Thyroid gland (tissue), 4 donors: ENCODE data around the gene HMMR. TPM values are rescaled to one million over a fixed set of nuclear protein-coding genes. Genes with fewer than 3 reads are reported as not detected.

Experiments used
- DNase-seq, 2 donors: peaks; one replicate each; pipeline ENCODE4 v3.0.0-alpha.2; 2019
- H3K27ac ChIP-seq, 3 donors: fragments of 200-600 bp; sonication (generic); 1 replicate in 2 of 3; 2 replicates in 1 of 3; pipeline ENCODE4 v1.5.1; 2016 to 2019; ENCODE audit warnings: mild to moderate bottlenecking in 1 of 3, moderate library complexity in 1 of 3
- H3K27me3 ChIP-seq: fragments of 200-600 bp; sonication (generic); one replicate; pipeline ENCODE4 v1.5.1; 2019
- H3K36me3 ChIP-seq, 2 donors: fragments of 200-600 bp; sonication (generic); one replicate each; pipeline ENCODE4 v1.5.1; 2016 to 2019
- H3K4me1 ChIP-seq, 2 donors: fragments of 200-600 bp; sonication (generic); one replicate each; pipeline ENCODE4 v1.5.1; 2017 to 2019
- H3K4me3 ChIP-seq, 3 donors: fragments of 200-600 bp; sonication (generic); replicated peaks in 1 of 3; 1 replicate in 2 of 3; 2 replicates in 1 of 3; pipeline ENCODE4 v1.5.1; 2016; ENCODE audit warnings: mild to moderate bottlenecking in 1 of 3
- H3K9me3 ChIP-seq: fragments of 200-600 bp; sonication (generic); one replicate; pipeline ENCODE4 v1.5.1; 2017
- CTCF ChIP-seq, 6 experiments: fragments of 200-600 bp in 3 of 6; fragments of 450-650 bp in 3 of 6; sonication (generic) in 3 of 6; IDR thresholded peaks; one replicate each; pipeline ENCODE4 v1.5.1; 2016 to 2019; ENCODE audit warnings: antibody characterized with exemption in 6 of 6, mild to moderate bottlenecking in 2 of 6, inconsistent platforms in 1 of 6, moderate library complexity in 1 of 6
- POLR2A ChIP-seq, 2 donors: fragments of 450-650 bp; IDR thresholded peaks; one replicate each; pipeline ENCODE4 v1.6.1; 2017; ENCODE audit warnings: antibody characterized with exemption in 2 of 2, mild to moderate bottlenecking in 2 of 2, moderate library complexity in 1 of 2
- WGBS, 2 donors: methylation state at CpG; one replicate each; pipeline ENCODE4 v1.1.5; 2017; 5-methylcytosine and 5-hydroxymethylcytosine counted together
- intact Hi-C: fragments of 100-400 bp; cut with DNase I; formaldehyde crosslinking; loops from one replicate; pipeline ENCODE4 v1.15.1; 2023
- total RNA-seq, 4 donors: library from RNA; depleted of rRNA; stranded (reverse); fragments of >200 nt; gene quantifications; one replicate each; pipeline ENCODE4 v1.2.3, GENCODE V29; 2016

The HMMR gene
- total RNA-seq, 4 donors from 2014 or later = 0.56 to 1.8 (median 0.68) TPM

- H3K4me1 ChIP-seq = peaks cover 12 to 18% of the 10 kb centered on the region in 2 donors
- H3K27me3 ChIP-seq = no peaks in the 10 kb centered on the region
- no peak overlapping the region for H3K27ac ChIP-seq
- H3K9me3 ChIP-seq = no peaks in the 10 kb centered on the region
- no peak overlapping the region for H3K4me3 ChIP-seq
- no peak for TF ChIP-seq POLR2A (IDR thresholded peaks at IDR 0.05)
- no peak for TF ChIP-seq CTCF (IDR thresholded peaks at IDR 0.05)
- intact Hi-C loops = no loop called here
- WGBS, 2 donors = 94 to 96% methylated on average over 7 of the region's 7 CpGs
- DNase-seq = no peak
- H3K36me3 ChIP-seq = peaks cover 0 to 4% of the 10 kb centered on the region in 2 donors
These were observed 3.6 kb upstream of the HMMR start for GRCh38 chr5:163456840-163457239.

- 37 to 44% methylated on average over 6 of the region's 6 CpGs for WGBS, 2 donors
- intact Hi-C loops = no loop called here
- Histone ChIP-seq H3K9me3 (no peaks in the 10 kb centered on the region), H3K4me3 (peak overlapping the region; percentile 44 to 55 (median 45)), H3K4me1 (peaks cover 14 to 18% of the 10 kb centered on the region in 2 donors), H3K36me3 (no peaks in the 10 kb centered on the region), H3K27me3 (no peaks in the 10 kb centered on the region), H3K27ac (peak overlapping the region in 2 of 3 donors; percentile 92 to 98)
- TF ChIP-seq POLR2A (IDR thresholded peaks at IDR 0.05) (no peak), CTCF (IDR thresholded peaks at IDR 0.05) (no peak)
- no peak for DNase-seq
These were observed 1.6 kb upstream of the HMMR start for GRCh38 chr5:163458778-163459385.

GRCh38 chr5:163459462-163459818, 992 bp upstream of the HMMR start:
- peak overlapping the region; percentile 92 to 98 (median 97) for H3K27ac ChIP-seq
- no peak for TF ChIP-seq CTCF (IDR thresholded peaks at IDR 0.05)
- TF ChIP-seq POLR2A (IDR thresholded peaks at IDR 0.05) = no peak
- no peak for DNase-seq

GRCh38 chr5:163459819-163460561, 442 bp upstream of the HMMR start, which contains the start of gene NUDCD2:
TSS of gene NUDCD2 (minus strand) at chr5:163460102. CDS start at chr5:163460050, 52 bp downstream.
- WGBS, 2 donors = 1% methylated on average over 13 to 32 of the region's 59 CpGs
- Histone ChIP-seq H3K36me3 (no peaks in the 10 kb centered on the region), H3K27me3 (no peaks in the 10 kb centered on the region), H3K4me3 (peak within 1 kb of the TSS; percentile 45 to 67 (median 55)), H3K4me1 (peaks cover 14 to 18% of the 10 kb centered on the region in 2 donors), H3K27ac (peak within 1 kb of the TSS; percentile 92 to 98 (median 97)), H3K9me3 (no peaks in the 10 kb centered on the region)
- DNase-seq = peak; percentile 94 to 97
- intact Hi-C loops = loop anchor here (2.0 kb wide), 1 partner anchor 45 kb away; the partner anchor contains the start of gene MAT2B
- TF ChIP-seq POLR2A (IDR thresholded peaks at IDR 0.05) (peak in 1 of 2 donors; percentile 87), CTCF (IDR thresholded peaks at IDR 0.05) (peak in 2 of 6 experiments; percentile 23 to 25)

More at GRCh38 chr5:163459462-163459818, 992 bp upstream of the HMMR start:
- Histone ChIP-seq H3K4me1 (peaks cover 14 to 18% of the 10 kb centered on the region in 2 donors), H3K36me3 (no peaks in the 10 kb centered on the region), H3K27me3 (no peaks in the 10 kb centered on the region), H3K4me3 (peak overlapping the region; percentile 44 to 55 (median 45)), H3K9me3 (no peaks in the 10 kb centered on the region)
- WGBS, 2 donors = 0% methylated on average over 11 to 12 of the region's 12 CpGs
- intact Hi-C loops = no loop called here

- no peak overlapping the region for H3K27ac ChIP-seq
- intact Hi-C loops = no loop called here
- no peaks in the 10 kb centered on the region for H3K36me3 ChIP-seq
- H3K9me3 ChIP-seq = no peaks in the 10 kb centered on the region
- TF ChIP-seq POLR2A (IDR thresholded peaks at IDR 0.05) = no peak
- no peak for TF ChIP-seq CTCF (IDR thresholded peaks at IDR 0.05)
- H3K27me3 ChIP-seq = no peaks in the 10 kb centered on the region
- no peak for DNase-seq
- no peak overlapping the region for H3K4me3 ChIP-seq
- peaks cover 14 to 16% of the 10 kb centered on the region in 2 donors for H3K4me1 ChIP-seq
These were observed 2.6 kb downstream of the HMMR start for GRCh38 chr5:163463063-163463435.
